WERI-Rb-1 (cell line): Measurements from ENCODE around the gene NAALADL2.

Experiments
- DNase-seq: peaks from one replicate; pipeline ENCODE4 v3.0.0-alpha.2; 2020
- H3K27ac ChIP-seq: fragments of 250-450 bp; sonication (Bioruptor Pico); 2 replicates; pipeline ENCODE4 v1.5.1; 2020; ENCODE audit warnings: mild to moderate bottlenecking, moderate library complexity
- H3K27me3 ChIP-seq: fragments of 250-450 bp; sonication (Bioruptor Pico); 2 replicates; pipeline ENCODE4 v1.5.1; 2021; ENCODE audit warnings: mild to moderate bottlenecking, low read depth, moderate library complexity; ENCODE audit not compliant: insufficient read depth, severe bottlenecking
- H3K36me3 ChIP-seq: fragments of 250-450 bp; sonication (Bioruptor Pico); 2 replicates; pipeline ENCODE4 v1.5.1; 2020; ENCODE audit warnings: mild to moderate bottlenecking, moderate library complexity
- H3K4me3 ChIP-seq: 2 replicates; pipeline ENCODE4 v1.5.1; 2011; ENCODE audit warnings: low read depth, mild to moderate bottlenecking, control low read depth, low read length
- H3K9me3 ChIP-seq: fragments of 250-450 bp; sonication (Bioruptor Pico); 2 replicates; pipeline ENCODE4 v1.5.1; 2021; ENCODE audit warnings: mild to moderate bottlenecking, moderate library complexity; ENCODE audit not compliant: severe bottlenecking
- CTCF ChIP-seq: IDR thresholded peaks from 2 replicates; pipeline ENCODE4 v1.5.1; 2011; ENCODE audit warnings: low read depth, mild to moderate bottlenecking, control low read depth, inconsistent platforms, low read length

The NAALADL2 gene

GRCh38 chr3:175149675-175150074, 290.5 kb downstream of the NAALADL2 start:
- peak; percentile 35 for DNase-seq
- no peak overlapping the region for H3K27ac ChIP-seq
- no peaks in the 10 kb centered on the region for H3K27me3 ChIP-seq
- no peaks in the 10 kb centered on the region for H3K9me3 ChIP-seq
- H3K36me3 ChIP-seq: no peaks in the 10 kb centered on the region
- no peak overlapping the region for H3K4me3 ChIP-seq
- TF ChIP-seq CTCF: no peak

- H3K27ac ChIP-seq: no peak overlapping the region
- TF ChIP-seq CTCF: no peak
- H3K36me3 ChIP-seq: no peaks in the 10 kb centered on the region
- H3K27me3 ChIP-seq: no peaks in the 10 kb centered on the region
- no peak overlapping the region for H3K4me3 ChIP-seq
- no peak for DNase-seq
- no peaks in the 10 kb centered on the region for H3K9me3 ChIP-seq
These were observed 291.8 kb downstream of the NAALADL2 start for GRCh38 chr3:175150812-175151401.

- Histone ChIP-seq H3K4me3 (no peak overlapping the region), H3K27me3 (no peaks in the 10 kb centered on the region), H3K36me3 (no peaks in the 10 kb centered on the region), H3K9me3 (no peaks in the 10 kb centered on the region), H3K27ac (no peak overlapping the region)
- no peak for DNase-seq
- TF ChIP-seq CTCF: no peak
These were observed 294.5 kb downstream of the NAALADL2 start for GRCh38 chr3:175153595-175153994.

GRCh38 chr3:175155172-175155571, 296.0 kb downstream of the NAALADL2 start:
- H3K36me3 ChIP-seq: no peaks in the 10 kb centered on the region
- H3K27ac ChIP-seq: no peak overlapping the region
- no peak overlapping the region for H3K4me3 ChIP-seq
- H3K9me3 ChIP-seq: no peaks in the 10 kb centered on the region
- DNase-seq: no peak
- TF ChIP-seq CTCF: no peak
- no peaks in the 10 kb centered on the region for H3K27me3 ChIP-seq

- no peak for DNase-seq
- TF ChIP-seq CTCF: no peak
- H3K27me3 ChIP-seq: no peaks in the 10 kb centered on the region
- no peaks in the 10 kb centered on the region for H3K36me3 ChIP-seq
- no peak overlapping the region for H3K27ac ChIP-seq
- no peak overlapping the region for H3K4me3 ChIP-seq
- H3K9me3 ChIP-seq: no peaks in the 10 kb centered on the region
These were observed 300.1 kb downstream of the NAALADL2 start for GRCh38 chr3:175159202-175159601.

- no peak overlapping the region for H3K4me3 ChIP-seq
- TF ChIP-seq CTCF: no peak
- no peak for DNase-seq
- no peaks in the 10 kb centered on the region for H3K27me3 ChIP-seq
- no peaks in the 10 kb centered on the region for H3K9me3 ChIP-seq
- no peaks in the 10 kb centered on the region for H3K36me3 ChIP-seq
- no peak overlapping the region for H3K27ac ChIP-seq
These were observed 302.2 kb downstream of the NAALADL2 start for GRCh38 chr3:175161291-175161690.
